Cardiac fibroblast (primary cell): ENCODE measurements around the gene ARL4C.
A peak's percentile ranks its signal among the peaks of the same experiment; 100 is the strongest.

Experiments used
- DNase-seq, 2 donors: peaks; one replicate each; pipeline versions ENCODE4 v3.0.0 to v3.0.0-alpha.2; 2010; ENCODE audit warnings: low read depth in 2 of 2
- H3K4me3 ChIP-seq, 2 donors: replicated peaks in 1 of 2; 1 replicate in 1 of 2; 2 replicates in 1 of 2; pipeline ENCODE4 v1.5.1; 2011; ENCODE audit warnings: low read depth in 2 of 2, low read length in 2 of 2, mild to moderate bottlenecking in 2 of 2, moderate library complexity in 1 of 2
- TF ChIP-seq, protein P1 (sequence below): IDR thresholded peaks from one replicate; pipeline ENCODE4 v1.5.1; 2011; ENCODE audit warnings: low read depth, mild to moderate bottlenecking, low read length, inconsistent platforms

ARL4C gene

GRCh38 chr2:234448506-234449184 lies 48.2 kb downstream of the ARL4C start:
- H3K4me3 ChIP-seq = no peak overlapping the region
- no peak for DNase-seq
- TF ChIP-seq, protein P1, sequence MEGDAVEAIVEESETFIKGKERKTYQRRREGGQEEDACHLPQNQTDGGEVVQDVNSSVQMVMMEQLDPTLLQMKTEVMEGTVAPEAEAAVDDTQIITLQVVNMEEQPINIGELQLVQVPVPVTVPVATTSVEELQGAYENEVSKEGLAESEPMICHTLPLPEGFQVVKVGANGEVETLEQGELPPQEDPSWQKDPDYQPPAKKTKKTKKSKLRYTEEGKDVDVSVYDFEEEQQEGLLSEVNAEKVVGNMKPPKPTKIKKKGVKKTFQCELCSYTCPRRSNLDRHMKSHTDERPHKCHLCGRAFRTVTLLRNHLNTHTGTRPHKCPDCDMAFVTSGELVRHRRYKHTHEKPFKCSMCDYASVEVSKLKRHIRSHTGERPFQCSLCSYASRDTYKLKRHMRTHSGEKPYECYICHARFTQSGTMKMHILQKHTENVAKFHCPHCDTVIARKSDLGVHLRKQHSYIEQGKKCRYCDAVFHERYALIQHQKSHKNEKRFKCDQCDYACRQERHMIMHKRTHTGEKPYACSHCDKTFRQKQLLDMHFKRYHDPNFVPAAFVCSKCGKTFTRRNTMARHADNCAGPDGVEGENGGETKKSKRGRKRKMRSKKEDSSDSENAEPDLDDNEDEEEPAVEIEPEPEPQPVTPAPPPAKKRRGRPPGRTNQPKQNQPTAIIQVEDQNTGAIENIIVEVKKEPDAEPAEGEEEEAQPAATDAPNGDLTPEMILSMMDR = no peak

- DNase-seq = no peak
- TF ChIP-seq, protein P1 = no peak
These were observed 48.9 kb downstream of the ARL4C start for GRCh38 chr2:234447963-234448362.

GRCh38 chr2:234447189-234447588 lies 49.7 kb downstream of the ARL4C start:
- TF ChIP-seq, protein P1 = no peak
- DNase-seq = no peak
- H3K4me3 ChIP-seq = no peak overlapping the region

More at GRCh38 chr2:234447963-234448362, 48.9 kb downstream of the ARL4C start:
- H3K4me3 ChIP-seq = no peak overlapping the region

GRCh38 chr2:234446404-234447076 lies 50.3 kb downstream of the ARL4C start:
- TF ChIP-seq, protein P1 = no peak
- H3K4me3 ChIP-seq = no peak overlapping the region
- no peak for DNase-seq

GRCh38 chr2:234444893-234445292 lies 52.0 kb downstream of the ARL4C start:
- TF ChIP-seq, protein P1 = no peak
- no peak overlapping the region for H3K4me3 ChIP-seq
- DNase-seq = peak; percentile 81 to 88

DNA sequence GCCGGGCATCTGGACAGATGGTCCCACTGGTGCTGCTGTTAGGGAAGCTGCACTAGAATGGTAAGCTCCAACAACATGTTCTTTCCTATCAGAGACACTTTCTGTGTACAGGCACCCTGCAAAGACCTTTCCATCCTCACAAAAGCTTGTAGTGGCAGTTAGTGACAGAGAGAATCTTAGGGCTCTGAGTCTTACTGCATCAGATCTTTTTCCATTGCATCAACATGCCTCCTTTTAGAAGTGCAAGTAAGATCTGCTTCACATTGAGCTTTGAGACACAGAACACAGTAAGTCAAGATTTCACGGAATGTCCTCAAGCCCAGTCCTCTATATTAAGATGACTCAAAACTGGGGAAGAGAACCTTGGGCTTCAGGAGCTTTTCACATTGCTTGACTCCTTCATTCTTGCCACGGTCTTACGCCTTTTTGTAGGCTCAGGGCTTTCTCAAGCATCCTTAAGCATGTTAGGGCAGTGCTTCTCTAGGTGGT lies 52.6 kb downstream of the ARL4C start:
- H3K4me3 ChIP-seq = no peak overlapping the region
- DNase-seq = no peak
- TF ChIP-seq, protein P1 = no peak
